Measurements from ENCODE around the gene GRIK4.

The GRIK4 gene

GRCh38 chr11:120689596-120690275 lies 178.2 kb downstream of the GRIK4 start:
- Histone ChIP-seq H3K4me1 (ENCODE audit: insufficient read depth, low read length, severe bottlenecking) (no peaks in the 10 kb centered on the region), H3K4me3 (ENCODE audit: low read depth, low read length, poor library complexity, severe bottlenecking) (no peak overlapping the region), H3K9me2 (ENCODE audit: low read depth, low read length) (no peaks in the 10 kb centered on the region), H3F3A (ENCODE audit: insufficient read depth, low read length) (no peaks in the 10 kb centered on the region), H3K9ac (ENCODE audit: low read length) (no peak overlapping the region), H2AFZ (ENCODE audit: low read length) (no peak overlapping the region), H3K9me3 (ENCODE audit: low read length) (no peaks in the 10 kb centered on the region), H3K79me2 (ENCODE audit: insufficient read depth, low read length) (no peaks in the 10 kb centered on the region), H3K4me2 (ENCODE audit: low read length) (no peak overlapping the region), H3K27me3 (ENCODE audit: insufficient read depth, low read length) (no peaks in the 10 kb centered on the region), H3K27ac (ENCODE audit: low read depth, low read length, poor library complexity, severe bottlenecking) (no peak overlapping the region), H3K36me3 (ENCODE audit: insufficient read depth, low read length) (no peaks in the 10 kb centered on the region), H4K20me1 (ENCODE audit: insufficient read depth, low read length) (no peaks in the 10 kb centered on the region)
- TF ChIP-seq CTCF (IDR thresholded peaks at IDR 0.05; ENCODE audit: low read length) = no peak
- TF ChIP-seq EZH2 (IDR thresholded peaks at IDR 0.05; ENCODE audit: borderline replicate concordance, low read length) = no peak

- H4K20me1 ChIP-seq (ENCODE audit: insufficient read depth, low read length) = no peaks in the 10 kb centered on the region
- no peaks in the 10 kb centered on the region for H3K36me3 ChIP-seq (ENCODE audit: insufficient read depth, low read length)
- no peaks in the 10 kb centered on the region for H3K79me2 ChIP-seq (ENCODE audit: insufficient read depth, low read length)
- no peaks in the 10 kb centered on the region for H3F3A ChIP-seq (ENCODE audit: insufficient read depth, low read length)
- TF ChIP-seq EZH2 (IDR thresholded peaks at IDR 0.05; ENCODE audit: borderline replicate concordance, low read length) (no peak), CTCF (IDR thresholded peaks at IDR 0.05; ENCODE audit: low read length) (no peak)
- H3K27ac ChIP-seq (ENCODE audit: low read depth, low read length, poor library complexity, severe bottlenecking) = no peak overlapping the region
- no peaks in the 10 kb centered on the region for H3K9me2 ChIP-seq (ENCODE audit: low read depth, low read length)
- no peaks in the 10 kb centered on the region for H3K27me3 ChIP-seq (ENCODE audit: insufficient read depth, low read length)
- H3K4me2 ChIP-seq (ENCODE audit: low read length) = no peak overlapping the region
- H2AFZ ChIP-seq (ENCODE audit: low read length) = no peak overlapping the region
- H3K9ac ChIP-seq (ENCODE audit: low read length) = no peak overlapping the region
- no peak overlapping the region for H3K4me3 ChIP-seq (ENCODE audit: low read depth, low read length, poor library complexity, severe bottlenecking)
- no peaks in the 10 kb centered on the region for H3K4me1 ChIP-seq (ENCODE audit: insufficient read depth, low read length, severe bottlenecking)
- no peaks in the 10 kb centered on the region for H3K9me3 ChIP-seq (ENCODE audit: low read length)
Observed at GRCh38 chr11:120690406-120690805, 178.9 kb downstream of the GRIK4 start.

GRCh38 chr11:120694726-120695125 lies 183.2 kb downstream of the GRIK4 start:
- Histone ChIP-seq H3K9me2 (ENCODE audit: low read depth, low read length) (no peaks in the 10 kb centered on the region), H2AFZ (ENCODE audit: low read length) (no peak overlapping the region), H3K4me1 (ENCODE audit: insufficient read depth, low read length, severe bottlenecking) (no peaks in the 10 kb centered on the region), H3K4me2 (ENCODE audit: low read length) (no peak overlapping the region), H3K79me2 (ENCODE audit: insufficient read depth, low read length) (no peaks in the 10 kb centered on the region), H3F3A (ENCODE audit: insufficient read depth, low read length) (no peaks in the 10 kb centered on the region), H3K4me3 (ENCODE audit: low read depth, low read length, poor library complexity, severe bottlenecking) (no peak overlapping the region), H3K27me3 (ENCODE audit: insufficient read depth, low read length) (no peaks in the 10 kb centered on the region), H3K27ac (ENCODE audit: low read depth, low read length, poor library complexity, severe bottlenecking) (no peak overlapping the region), H3K9ac (ENCODE audit: low read length) (no peak overlapping the region), H3K36me3 (ENCODE audit: insufficient read depth, low read length) (no peaks in the 10 kb centered on the region), H4K20me1 (ENCODE audit: insufficient read depth, low read length) (no peaks in the 10 kb centered on the region), H3K9me3 (ENCODE audit: low read length) (no peaks in the 10 kb centered on the region)
- TF ChIP-seq EZH2 (IDR thresholded peaks at IDR 0.05; ENCODE audit: borderline replicate concordance, low read length) (no peak), CTCF (IDR thresholded peaks at IDR 0.05; ENCODE audit: low read length) (no peak)

Measured in OCI-LY1 (cell line).